Measurements from ENCODE around the gene MPV17L. TPM values are rescaled to one million over a fixed set of nuclear protein-coding genes. Genes with fewer than 3 reads are reported as not detected.
"Not testable (repeated sequence)": the region's sequence is repeated elsewhere in the genome, so short reads cannot be mapped to it uniquely, and the experiment has no call there.

Gene MPV17L
- total and polyA plus RNA-seq, 2 donors (not counting 3 experiments of a cell fraction or from before 2014, with no cell fraction given), result 0.06 to 0.22 TPM

GRCh38 chr16:15418206-15418605 lies 22.7 kb downstream of the MPV17L start:
- Histone ChIP-seq H4K20me1 (replicated peaks; ENCODE audit: control insufficient read depth, extremely low read depth, insufficient read depth, low read length) (no peaks in the 10 kb centered on the region), H3K79me2 (ENCODE audit: control insufficient read depth, insufficient read depth, low read length) (no peaks in the 10 kb centered on the region), H2AFZ (ENCODE audit: low read depth, low read length) (no peak overlapping the region), H3K36me3 (ENCODE audit: control insufficient read depth in 2 of 2, extremely low read depth in 1 of 2, insufficient read depth in 2 of 2, low read length in 2 of 2) (no peaks in the 10 kb centered on the region), H3K4me1 (ENCODE audit: control insufficient read depth, extremely low read depth, insufficient read depth, low read length) (no peaks in the 10 kb centered on the region), H3K27me3 (ENCODE audit: control insufficient read depth in 2 of 2, insufficient read depth in 2 of 2, low read length in 2 of 2) (no peaks in the 10 kb centered on the region), H3K9me1 (replicated peaks; ENCODE audit: control insufficient read depth, extremely low read depth, insufficient read depth, low read length) (no peaks in the 10 kb centered on the region), H3K9ac (replicated peaks; ENCODE audit: extremely low read depth, insufficient read depth, low read length) (no peak overlapping the region), H3K9me3 (replicated peaks; ENCODE audit: control insufficient read depth, insufficient read depth, low read length) (no peaks in the 10 kb centered on the region), H3K27ac (ENCODE audit: insufficient read depth, low read depth, low read length) (no peak overlapping the region), H3K4me3 (replicated peaks in 1 of 3; ENCODE audit: insufficient read depth in 1 of 3, low read depth in 1 of 3, low read length in 3 of 3) (no peak overlapping the region), H3K4me2 (ENCODE audit: insufficient read depth, low read length) (no peak overlapping the region)
- no peak for FAIRE-seq
- intact Hi-C loops (cut with micrococcal nuclease) (no loop called here), dilution Hi-C loops (cut with MboI; ENCODE audit: extremely low pct_ligation_motif_present, low sequenced_read_pairs) (no loop called here)
- ChIA-PET CTCF (no interaction called here), POLR2A (no interaction called here)
- no peak for TF ChIP-seq GATA2 (IDR thresholded peaks at IDR 0.05; ENCODE audit: insufficient read depth, insufficient read length, low read depth, low read length)
- no peak for TF ChIP-seq FOS (IDR thresholded peaks at IDR 0.05; ENCODE audit: borderline replicate concordance, insufficient read depth, low read length)
- no peak for TF ChIP-seq MYC (IDR thresholded peaks at IDR 0.05; ENCODE audit: low read depth, low read length)
- no peak for TF ChIP-seq POLR2AphosphoS5 (IDR thresholded peaks at IDR 0.05; ENCODE audit: insufficient read depth, low read depth, low read length)
- no peak for TF ChIP-seq POLR2A (IDR thresholded peaks at IDR 0.05; ENCODE audit: low read depth, low read length)
- TF ChIP-seq MAX (IDR thresholded peaks at IDR 0.05; ENCODE audit: insufficient read depth, insufficient read length), result no peak
- no peak for TF ChIP-seq CTCF (IDR thresholded peaks at IDR 0.05; ENCODE audit: extremely low read depth in 1 of 2, insufficient read depth in 1 of 2, low read depth in 1 of 2, low read length in 2 of 2)
- TF ChIP-seq EZH2 (IDR thresholded peaks at IDR 0.05; ENCODE audit: borderline replicate concordance, low read depth, low read length, severe bottlenecking), result no peak
- no peak for TF ChIP-seq JUN (IDR thresholded peaks at IDR 0.05; ENCODE audit: borderline replicate concordance, insufficient read depth, insufficient read length, low read depth)
- DNase-seq (ENCODE audit: low read depth, low spot score), result no peak
- no TSS peak for BruUV-seq (replicated peaks)

GRCh38 chr16:15421696-15422095 lies 26.1 kb downstream of the MPV17L start:
- BruUV-seq (replicated peaks); intact Hi-C loops (cut with micrococcal nuclease); H3K9ac ChIP-seq (replicated peaks; ENCODE audit: extremely low read depth, insufficient read depth, low read length); DNase-seq (ENCODE audit: low read depth, low spot score); H3K9me1 ChIP-seq (replicated peaks; ENCODE audit: control insufficient read depth, extremely low read depth, insufficient read depth, low read length); POLR2A ChIA-PET; FAIRE-seq; H3K36me3 ChIP-seq (ENCODE audit: control insufficient read depth in 2 of 2, extremely low read depth in 1 of 2, insufficient read depth in 2 of 2, low read length in 2 of 2); H3K4me3 ChIP-seq (replicated peaks in 1 of 3; ENCODE audit: insufficient read depth in 1 of 3, low read depth in 1 of 3, low read length in 3 of 3); H3K27me3 ChIP-seq (ENCODE audit: control insufficient read depth in 2 of 2, insufficient read depth in 2 of 2, low read length in 2 of 2); H3K4me2 ChIP-seq (ENCODE audit: insufficient read depth, low read length); H4K20me1 ChIP-seq (replicated peaks; ENCODE audit: control insufficient read depth, extremely low read depth, insufficient read depth, low read length); H3K27ac ChIP-seq (ENCODE audit: insufficient read depth, low read depth, low read length); H3K79me2 ChIP-seq (ENCODE audit: control insufficient read depth, insufficient read depth, low read length); H2AFZ ChIP-seq (ENCODE audit: low read depth, low read length); H3K4me1 ChIP-seq (ENCODE audit: control insufficient read depth, extremely low read depth, insufficient read depth, low read length); dilution Hi-C loops (cut with MboI; ENCODE audit: extremely low pct_ligation_motif_present, low sequenced_read_pairs); H3K9me3 ChIP-seq (replicated peaks; ENCODE audit: control insufficient read depth, insufficient read depth, low read length): not testable (repeated sequence)
- CTCF ChIA-PET, result interaction anchor here (9.0 kb wide), 1 partner anchor 129 kb away, joined by 161 read pairs; no protein-coding TSS in a partner anchor
